ENCODE measurements around the gene VSIG4.

Gene VSIG4

GRCh38 chrX:66013194-66013816 is 26.6 kb downstream of the VSIG4 start:
- DNase-seq (ENCODE audit: insufficient read length, low spot score) (no peak), FAIRE-seq (no peak)
- peak; percentile 87 for TF ChIP-seq SPI1 (IDR thresholded peaks at IDR 0.05; ENCODE audit: low read depth, low read length)
- no peak for TF ChIP-seq POLR2AphosphoS5 (IDR thresholded peaks at IDR 0.05; ENCODE audit: low read depth, low read length)

DNA sequence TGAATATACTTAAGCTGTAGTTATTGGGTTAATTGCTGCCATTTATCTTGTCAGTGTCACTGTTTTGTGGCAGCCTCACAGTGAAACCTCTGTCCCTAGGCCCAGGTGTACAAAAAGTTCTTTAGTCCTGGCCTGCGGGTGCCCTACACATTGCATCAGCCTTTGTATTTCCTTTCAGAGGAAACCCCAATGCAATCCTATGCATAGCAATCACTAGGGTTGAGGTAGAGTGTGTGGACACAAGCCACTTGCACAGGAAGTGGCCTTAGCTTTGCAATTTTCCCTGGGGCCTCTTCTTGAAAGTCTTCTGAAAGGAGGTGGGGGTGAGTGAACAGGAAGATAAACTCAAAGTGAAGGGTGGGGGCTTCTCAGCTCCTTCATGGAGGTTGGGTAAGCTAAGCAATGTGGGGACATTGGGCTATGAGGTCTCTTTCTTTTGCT is 27.8 kb downstream of the VSIG4 start:
- FAIRE-seq (peak; percentile 94), DNase-seq (ENCODE audit: insufficient read length, low spot score) (no peak)
- TF ChIP-seq POU2F2 (IDR thresholded peaks at IDR 0.05; ENCODE audit: low read depth, low read length) (peak; percentile 76; the same call in 1 of the 2 replicates), SPI1 (IDR thresholded peaks at IDR 0.05; ENCODE audit: low read depth, low read length) (no peak), PAX5 (IDR thresholded peaks at IDR 0.05; ENCODE audit: insufficient read depth, low read length, severe bottlenecking) (no peak)

DNA sequence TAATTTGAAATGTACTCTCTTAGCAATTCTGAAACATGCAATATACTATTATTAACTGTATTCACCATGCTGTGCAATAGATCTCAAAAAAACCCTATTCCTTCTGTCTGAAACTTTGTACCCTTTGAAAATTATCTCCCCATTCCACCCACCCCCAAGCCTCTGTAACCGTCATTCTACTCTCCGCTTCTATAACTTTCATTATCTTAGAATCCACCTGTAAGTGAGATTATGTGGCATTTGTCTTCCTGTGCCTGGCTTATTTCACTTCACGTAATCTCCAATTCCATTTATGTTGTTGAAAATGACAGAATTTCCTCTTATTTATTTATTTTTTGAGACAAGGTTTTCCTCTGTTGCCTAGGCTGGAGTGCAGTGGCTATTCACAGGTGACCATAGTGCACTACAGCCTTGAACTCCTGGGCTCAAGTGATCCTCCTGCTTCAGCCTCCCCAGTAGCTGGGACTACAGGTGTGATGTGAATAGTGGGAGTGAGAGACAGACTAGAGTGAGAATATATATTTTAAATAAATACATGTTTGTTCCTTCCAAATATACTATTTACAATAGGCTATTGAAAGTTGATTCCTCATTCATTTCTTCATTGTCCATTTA is 30.5 kb downstream of the VSIG4 start:
- no peak for DNase-seq (ENCODE audit: insufficient read length, low spot score)
- TF ChIP-seq POLR2AphosphoS5 (IDR thresholded peaks at IDR 0.05; ENCODE audit: low read depth, low read length) (no peak), PAX5 (IDR thresholded peaks at IDR 0.05; ENCODE audit: insufficient read depth, low read length, severe bottlenecking) (no peak), SPI1 (IDR thresholded peaks at IDR 0.05; ENCODE audit: low read depth, low read length) (no peak), POLR2A (IDR thresholded peaks at IDR 0.05; ENCODE audit: low read depth, low read length) (no peak), POU2F2 (IDR thresholded peaks at IDR 0.05; ENCODE audit: low read depth, low read length) (no peak), TAF1 (IDR thresholded peaks at IDR 0.05; ENCODE audit: low read depth, low read length) (no peak)
- no peak for FAIRE-seq

- peak; percentile 43 for FAIRE-seq
- TF ChIP-seq SPI1 (IDR thresholded peaks at IDR 0.05; ENCODE audit: low read depth, low read length) = peak; percentile 52; the same call in 1 of the 2 replicates
- no peak for TF ChIP-seq TAF1 (IDR thresholded peaks at IDR 0.05; ENCODE audit: low read depth, low read length)
- DNase-seq (ENCODE audit: insufficient read length, low spot score) = no peak
These were observed 31.4 kb downstream of the VSIG4 start for GRCh38 chrX:66008328-66008970.

DNA sequence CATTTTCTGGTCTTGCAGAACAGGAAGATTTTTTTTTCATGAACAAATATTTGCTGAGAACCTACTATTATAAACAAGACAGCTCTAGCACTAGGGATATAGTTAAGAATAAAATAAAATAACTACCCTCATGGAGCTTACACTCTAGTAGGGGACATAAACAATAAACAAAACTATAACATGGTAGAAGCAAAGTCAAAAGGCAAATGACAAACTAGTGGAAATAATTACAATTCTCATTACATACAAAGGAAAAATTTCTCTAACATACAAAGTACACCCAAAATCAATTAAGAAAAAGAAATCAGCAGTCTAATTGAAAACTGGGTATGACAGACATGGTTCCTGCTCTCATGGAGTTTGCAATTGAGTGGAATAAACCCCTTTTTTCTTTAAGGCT is 32.0 kb downstream of the VSIG4 start:
- DNase-seq (ENCODE audit: insufficient read length, low spot score) (no peak), FAIRE-seq (no peak)
- no peak for TF ChIP-seq POLR2AphosphoS5 (IDR thresholded peaks at IDR 0.05; ENCODE audit: low read depth, low read length)
- no peak for TF ChIP-seq SPI1 (IDR thresholded peaks at IDR 0.05; ENCODE audit: low read depth, low read length)
- TF ChIP-seq PAX5 (IDR thresholded peaks at IDR 0.05; ENCODE audit: insufficient read depth, low read length, severe bottlenecking) = no peak
- no peak for TF ChIP-seq TAF1 (IDR thresholded peaks at IDR 0.05; ENCODE audit: low read depth, low read length)
- TF ChIP-seq POLR2A (IDR thresholded peaks at IDR 0.05; ENCODE audit: low read depth, low read length) = no peak
- TF ChIP-seq POU2F2 (IDR thresholded peaks at IDR 0.05; ENCODE audit: low read depth, low read length) = no peak

GRCh38 chrX:66005830-66006449 is 33.9 kb downstream of the VSIG4 start:
- TF ChIP-seq PAX5 (IDR thresholded peaks at IDR 0.05; ENCODE audit: insufficient read depth, low read length, severe bottlenecking) (no peak), TAF1 (IDR thresholded peaks at IDR 0.05; ENCODE audit: low read depth, low read length) (no peak), SPI1 (IDR thresholded peaks at IDR 0.05; ENCODE audit: low read depth, low read length) (no peak), POLR2A (IDR thresholded peaks at IDR 0.05; ENCODE audit: low read depth, low read length) (no peak), POLR2AphosphoS5 (IDR thresholded peaks at IDR 0.05; ENCODE audit: low read depth, low read length) (no peak), POU2F2 (IDR thresholded peaks at IDR 0.05; ENCODE audit: low read depth, low read length) (no peak)
- FAIRE-seq (peak; percentile 88), DNase-seq (ENCODE audit: insufficient read length, low spot score) (no peak)

DNA sequence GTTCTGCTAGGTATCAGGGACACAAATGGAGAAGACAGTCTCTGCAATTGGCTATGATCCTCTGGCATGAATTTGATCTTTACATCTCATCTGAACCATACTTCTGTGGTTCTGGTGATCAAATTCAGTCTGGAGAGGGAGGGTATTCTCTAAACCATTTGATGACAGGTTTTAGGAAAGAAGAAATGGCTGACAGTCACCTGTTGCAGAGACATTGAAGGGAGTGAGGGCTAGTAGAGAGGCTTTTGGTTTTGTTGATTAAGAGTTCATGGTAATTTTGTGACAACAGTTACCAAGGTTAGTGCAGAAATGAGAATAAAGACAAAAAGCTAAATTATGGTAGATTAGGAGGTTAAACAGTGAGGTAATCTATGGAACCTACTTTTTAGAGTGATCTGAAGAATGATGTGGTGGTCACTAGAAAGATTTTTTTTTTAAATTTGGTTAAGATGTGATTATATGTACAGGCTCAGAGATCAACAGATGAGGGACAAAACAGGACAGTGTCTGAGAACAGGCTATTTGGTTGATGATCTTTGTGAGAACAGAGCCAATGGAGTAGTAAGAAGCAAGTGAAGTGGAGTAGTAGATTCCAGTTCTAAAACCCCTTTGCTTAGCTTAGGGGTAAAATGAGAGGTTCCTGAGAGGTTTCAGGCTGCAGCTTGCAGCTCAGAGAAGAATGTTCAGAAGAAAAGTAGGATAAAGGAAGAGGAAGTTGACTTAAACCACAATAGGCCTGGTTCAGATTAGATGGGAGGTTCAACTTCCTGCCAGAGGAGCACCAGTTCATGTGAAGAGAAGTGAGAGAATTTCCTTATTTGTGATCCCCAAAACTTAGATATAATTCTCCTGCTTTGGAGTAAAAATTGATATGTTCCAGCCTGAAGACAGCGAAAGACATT is 34.7 kb downstream of the VSIG4 start:
- DNase-seq (ENCODE audit: insufficient read length, low spot score) (no peak), FAIRE-seq (peak; percentile 74)
- TF ChIP-seq SPI1 (IDR thresholded peaks at IDR 0.05; ENCODE audit: low read depth, low read length) (peak; percentile 30; the same call in 1 of the 2 replicates), TAF1 (IDR thresholded peaks at IDR 0.05; ENCODE audit: low read depth, low read length) (no peak)

GRCh38 chrX:66002824-66003680 is 36.8 kb downstream of the VSIG4 start:
- no peak for DNase-seq (ENCODE audit: insufficient read length, low spot score)
- TF ChIP-seq POLR2A (IDR thresholded peaks at IDR 0.05; ENCODE audit: low read depth, low read length) (no peak), SPI1 (IDR thresholded peaks at IDR 0.05; ENCODE audit: low read depth, low read length) (peak; percentile 84)
- FAIRE-seq = peak; percentile 94

DNA sequence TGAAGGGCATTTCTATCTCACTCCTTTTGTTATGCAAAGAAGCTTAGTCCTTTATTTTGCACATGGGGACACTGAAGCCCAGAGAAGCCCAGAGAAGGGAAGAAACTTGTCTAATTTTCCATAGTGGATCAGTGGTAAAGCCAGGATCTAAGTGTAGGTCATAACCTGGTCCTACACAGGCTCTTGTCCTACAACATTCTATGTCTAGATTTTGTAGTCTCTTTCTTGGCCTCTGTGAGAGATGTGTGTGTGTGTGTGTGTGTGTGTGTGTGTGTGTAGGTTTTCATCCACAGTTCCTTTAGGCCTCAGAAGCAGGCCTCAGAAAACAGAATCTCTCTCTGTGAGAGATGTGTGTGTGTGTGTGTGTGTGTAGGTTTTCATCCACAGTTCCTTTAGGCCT is 38.3 kb downstream of the VSIG4 start:
- no peak for DNase-seq (ENCODE audit: insufficient read length, low spot score)
- TF ChIP-seq POLR2A (IDR thresholded peaks at IDR 0.05; ENCODE audit: low read depth, low read length) (no peak), PAX5 (IDR thresholded peaks at IDR 0.05; ENCODE audit: insufficient read depth, low read length, severe bottlenecking) (no peak), SPI1 (IDR thresholded peaks at IDR 0.05; ENCODE audit: low read depth, low read length) (no peak), POLR2AphosphoS5 (IDR thresholded peaks at IDR 0.05; ENCODE audit: low read depth, low read length) (no peak), POU2F2 (IDR thresholded peaks at IDR 0.05; ENCODE audit: low read depth, low read length) (no peak)
- no peak for FAIRE-seq

Data from GM12891 (cell line).